Astrocyte of the spinal cord (primary cell): Measurements from ENCODE around the gene C14orf132.
A peak's percentile ranks its signal among the peaks of the same experiment; 100 is the strongest.

Source experiments
- DNase-seq: peaks from one replicate; pipeline ENCODE4 v3.0.0; 2011; ENCODE audit warnings: low read depth, low spot score
- H3K4me3 ChIP-seq: 2 replicates; pipeline ENCODE4 v1.5.1; 2011; ENCODE audit warnings: low read depth, mild to moderate bottlenecking, low read length, moderate library complexity
- CTCF ChIP-seq: IDR thresholded peaks from 2 replicates; pipeline ENCODE4 v1.5.1; 2012; ENCODE audit warnings: low read depth, mild to moderate bottlenecking, low read length, inconsistent platforms
- in situ Hi-C: cut with HindIII; loops from 2 replicates; pipeline ENCODE4 v1.10.0; 2017; ENCODE audit warnings: low sequenced_read_pairs

The C14orf132 gene

GRCh38 chr14:96088074-96088473, 48.9 kb downstream of the C14orf132 start:
- no peak for TF ChIP-seq CTCF
- no peak for DNase-seq

GRCh38 chr14:96088481-96088880, 49.3 kb downstream of the C14orf132 start:
- no peak for TF ChIP-seq CTCF
- in situ Hi-C loops = no loop called here
- no peak for DNase-seq
- no peak overlapping the region for H3K4me3 ChIP-seq

More at GRCh38 chr14:96088074-96088473, 48.9 kb downstream of the C14orf132 start:
- in situ Hi-C loops = no loop called here
- H3K4me3 ChIP-seq = no peak overlapping the region

DNA sequence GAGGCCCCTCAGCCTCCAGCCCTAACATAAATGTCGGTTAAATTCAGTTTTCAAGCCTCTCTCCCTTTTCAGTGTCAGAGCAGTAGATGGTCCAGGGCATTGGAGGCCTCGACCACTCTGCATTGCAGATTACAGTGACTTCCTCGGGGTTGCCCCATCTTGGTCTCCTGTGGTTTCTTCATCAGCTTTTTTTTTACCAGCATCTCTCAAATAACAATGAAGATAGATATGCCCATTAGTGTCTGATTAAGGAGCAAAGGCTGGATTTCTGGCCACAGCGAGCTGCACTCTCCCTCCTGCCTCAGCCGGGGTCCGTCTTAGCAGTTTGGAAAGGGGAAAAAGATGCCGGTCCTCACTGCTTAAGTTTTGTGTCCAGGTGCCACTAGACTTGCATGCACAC, 49.7 kb downstream of the C14orf132 start:
- no peak for DNase-seq
- in situ Hi-C loops = no loop called here
- no peak overlapping the region for H3K4me3 ChIP-seq
- TF ChIP-seq CTCF = no peak

GRCh38 chr14:96089401-96089800, 50.2 kb downstream of the C14orf132 start:
- TF ChIP-seq CTCF = no peak
- in situ Hi-C loops = no loop called here
- no peak overlapping the region for H3K4me3 ChIP-seq
- DNase-seq = no peak

DNA sequence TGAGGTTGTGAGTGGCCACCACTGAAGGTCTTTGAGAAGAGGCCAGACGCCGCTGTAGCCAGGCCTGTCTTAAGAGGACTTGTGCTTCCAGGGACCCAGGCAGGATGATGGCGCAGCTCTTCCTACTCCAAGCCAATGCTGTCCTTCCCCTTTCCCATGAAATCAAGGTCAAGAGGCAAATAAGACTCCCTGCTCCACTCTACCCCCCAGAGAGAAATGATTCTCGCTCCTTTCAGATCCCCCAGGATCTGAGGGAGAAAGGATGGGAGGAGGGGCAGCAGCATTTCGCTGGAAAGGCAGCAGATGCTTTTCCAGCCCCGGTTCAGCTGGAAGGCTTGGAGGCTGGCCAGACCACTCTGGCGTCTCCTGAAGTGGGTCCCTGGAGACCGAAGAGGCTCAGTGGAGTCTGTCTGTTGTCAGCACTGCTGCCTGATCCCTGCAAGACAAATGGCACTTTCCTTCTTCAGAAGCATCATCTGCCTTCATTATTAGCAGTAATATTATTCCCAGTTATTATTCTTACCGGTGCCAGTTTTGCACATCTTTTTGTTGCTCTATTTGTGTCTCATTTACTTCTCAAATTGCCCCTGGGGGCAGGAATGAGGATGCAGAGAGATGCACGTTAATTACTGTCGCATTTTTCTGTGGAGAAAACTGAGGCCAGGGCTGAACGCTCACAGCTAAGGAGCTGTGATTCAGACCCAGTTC, 51.4 kb downstream of the C14orf132 start:
- DNase-seq = peak; percentile 66
- H3K4me3 ChIP-seq = no peak overlapping the region
- no peak for TF ChIP-seq CTCF
- in situ Hi-C loops = no loop called here

GRCh38 chr14:96091149-96091693, 52.1 kb downstream of the C14orf132 start:
- no peak for TF ChIP-seq CTCF
- H3K4me3 ChIP-seq = no peak overlapping the region
- in situ Hi-C loops = no loop called here
- DNase-seq = no peak
